HepG2 (cell line): Measurements from ENCODE around the gene ZMPSTE24. TPM values are rescaled to one million over a fixed set of nuclear protein-coding genes. Genes with fewer than 3 reads are reported as not detected.

ENCODE experiments used
- AHR ChIP-seq: IDR thresholded peaks from 2 replicates; pipeline ENCODE4 v1.6.1; 2018; ENCODE audit warnings: missing genetic modification reagents, missing compliant biosample characterization
- CHD2 ChIP-seq: IDR thresholded peaks from 2 replicates; pipeline ENCODE4 v1.6.1; 2011; ENCODE audit warnings: low read depth, low read length, improper control_type of control experiment
- CTCF ChIP-seq: sonication (generic); formaldehyde crosslinking; IDR thresholded peaks from 2 replicates; pipeline ENCODE4 v1.5.0; 2020; ENCODE audit warnings: mild to moderate bottlenecking, missing genetic modification reagents, moderate library complexity
- HOXD1 ChIP-seq: sonication (generic); formaldehyde crosslinking; IDR thresholded peaks from 2 replicates; pipeline ENCODE4 v1.5.0; 2020; ENCODE audit warnings: missing genetic modification reagents
- NR2C2 ChIP-seq: sonication (generic); formaldehyde crosslinking; IDR thresholded peaks from 2 replicates; pipeline ENCODE4 v1.4.0; 2020; ENCODE audit warnings: missing genetic modification reagents, mild to moderate bottlenecking, moderate library complexity, borderline replicate concordance
- REL ChIP-seq: sonication (generic); formaldehyde crosslinking; conservative IDR thresholded peaks from 2 replicates; pipeline ENCODE4 v1.8.0; 2022; ENCODE audit warnings: mild to moderate bottlenecking, missing genetic modification reagents, moderate library complexity
- RORA ChIP-seq: sonication (generic); formaldehyde crosslinking; IDR thresholded peaks from 2 replicates; pipeline ENCODE4 v1.5.0; 2020; ENCODE audit warnings: mild to moderate bottlenecking, missing genetic modification reagents, moderate library complexity
- RXRB ChIP-seq: IDR thresholded peaks from 2 replicates; pipeline ENCODE4 v1.6.1; 2016; ENCODE audit warnings: borderline replicate concordance, missing genetic modification reagents, missing compliant biosample characterization
- SKIL ChIP-seq: sonication (generic); formaldehyde crosslinking; IDR thresholded peaks from 2 replicates; pipeline ENCODE4 v1.8.0; 2022; ENCODE audit warnings: missing genetic modification reagents, mild to moderate bottlenecking, moderate library complexity, borderline replicate concordance
- ZFP37 ChIP-seq: sonication (generic); formaldehyde crosslinking; IDR thresholded peaks from 2 replicates; pipeline ENCODE4 v1.4.0; 2020; ENCODE audit warnings: missing genetic modification reagents, borderline replicate concordance
- ZNF337 ChIP-seq: sonication (generic); formaldehyde crosslinking; IDR thresholded peaks from 2 replicates; pipeline ENCODE4 v1.5.1; 2020; ENCODE audit warnings: missing genetic modification reagents, low read depth, mild to moderate bottlenecking, borderline replicate concordance
- ZNF343 ChIP-seq: sonication (generic); formaldehyde crosslinking; IDR thresholded peaks from 2 replicates; pipeline ENCODE4 v1.4.0; 2020; ENCODE audit warnings: mild to moderate bottlenecking, missing genetic modification reagents
- ZNF367 ChIP-seq: sonication (generic); formaldehyde crosslinking; IDR thresholded peaks from 2 replicates; pipeline ENCODE4 v1.4.0; 2020; ENCODE audit warnings: missing genetic modification reagents, borderline replicate concordance
- ZNF446 ChIP-seq: sonication (generic); formaldehyde crosslinking; IDR thresholded peaks from 2 replicates; pipeline ENCODE4 v1.5.0; 2020; ENCODE audit warnings: mild to moderate bottlenecking, missing genetic modification reagents
- ZNF460 ChIP-seq: sonication (generic); formaldehyde crosslinking; IDR thresholded peaks from 2 replicates; pipeline ENCODE4 v1.5.1; 2020; ENCODE audit warnings: missing genetic modification reagents, mild to moderate bottlenecking, borderline replicate concordance
- polyA plus RNA-seq, 8 experiments: library from polyadenylated mRNA; depleted of rRNA in 3 of 8; stranded (reverse) in 7 of 8; unstranded in 1 of 8; fragments of >200 nt; fragmentation: Illumina TruSeq in 4 of 8; extraction: Trizol in 4 of 8; gene quantifications; 2 replicates each; pipeline versions ENCODE4 v1.2.1 to v1.2.3, GENCODE V29; 2011 to 2016; ENCODE audit warnings: low read depth in 4 of 8, missing spikeins in 1 of 8, mixed read lengths in 1 of 8; ENCODE audit not compliant: insufficient read depth in 1 of 8
- total RNA-seq, 5 experiments: library from RNA; depleted of rRNA; stranded (reverse); fragments of >200 nt; fragmentation: Illumina TruSeq; extraction: Trizol; gene quantifications; 2 replicates each; pipeline ENCODE4 v1.2.3, GENCODE V29; 2016; ENCODE audit warnings: low read depth in 1 of 5
- TF ChIP-seq, protein P1 (sequence below): sonication (generic); formaldehyde crosslinking; IDR thresholded peaks from 2 replicates; pipeline ENCODE4 v1.5.1; 2020; ENCODE audit warnings: mild to moderate bottlenecking, missing genetic modification reagents, moderate library complexity
- TF ChIP-seq, protein P2 (sequence below): sonication (generic); formaldehyde crosslinking; conservative IDR thresholded peaks from 2 replicates; pipeline ENCODE4 v1.4.0; 2020; ENCODE audit warnings: mild to moderate bottlenecking, missing genetic modification reagents, moderate library complexity

ZMPSTE24 gene
- total and polyA plus RNA-seq, 2 of the 13 experiments (the other 11 are each of a cell fraction or from before 2014, with no cell fraction given) = 13.6 to 60.2 TPM

DNA sequence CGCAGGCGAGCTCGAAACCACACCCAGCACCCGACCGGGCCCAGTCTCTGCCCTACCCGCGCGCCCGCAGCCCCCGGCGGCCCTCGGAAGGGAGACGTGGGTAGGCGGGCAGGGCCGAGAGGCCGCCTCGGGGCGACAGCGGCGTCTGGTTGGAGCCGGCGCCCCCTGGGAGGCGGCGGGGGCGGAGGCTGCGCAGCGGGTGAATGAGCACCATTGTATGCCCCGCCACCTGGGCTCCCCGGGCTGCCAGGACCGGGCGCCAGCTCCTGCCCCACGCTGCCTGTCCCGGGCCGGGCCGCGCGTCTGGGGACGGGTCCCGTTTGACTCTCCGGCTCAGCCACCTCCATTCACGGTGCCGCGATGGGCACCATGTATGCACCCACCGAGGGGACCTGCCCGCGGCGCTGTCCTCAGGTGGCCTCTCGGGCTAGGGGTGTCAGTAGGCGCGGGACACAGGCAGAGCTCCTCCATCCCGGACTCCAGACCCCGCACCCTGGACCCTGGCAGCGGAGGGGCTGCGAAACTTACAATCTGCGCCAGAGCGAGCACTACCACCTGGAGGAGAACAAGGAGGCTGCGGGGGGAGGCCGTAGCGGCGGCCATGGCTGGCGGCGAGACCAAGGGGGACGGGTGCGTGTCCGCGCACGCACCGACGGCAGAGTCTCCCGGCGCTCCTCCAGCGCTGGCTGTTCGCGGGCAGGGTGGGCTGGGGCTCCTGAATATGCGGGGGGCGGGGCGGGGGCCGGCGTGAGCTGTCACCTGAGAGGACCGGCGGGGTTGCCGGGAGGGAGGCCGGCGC lies 58.8 kb downstream of the ZMPSTE24 start, which contains the start of gene COL9A2 (continued):
- TF ChIP-seq ZNF367 (no peak), ZNF343 (CRISPR knock-in tag) (no peak), ZNF337 (CRISPR knock-in tag) (0 out of 2 replicates have a peak, but pooled peaks have one; percentile 43), ZNF460 (CRISPR knock-in tag) (no peak), ZFP37 (CRISPR knock-in tag) (no peak), CTCF (peak; percentile 36), SKIL (CRISPR knock-in tag) (no peak), RORA (CRISPR knock-in tag) (no peak), RXRB (CRISPR knock-in tag) (peak; percentile 37; the same call in 1 of the 2 replicates), NR2C2 (CRISPR knock-in tag) (no peak), HOXD1 (peak; percentile 25; the same call in 1 of the 2 replicates), ZNF446 (CRISPR knock-in tag) (no peak), REL (CRISPR knock-in tag) (no peak), CHD2 (no peak), AHR (CRISPR knock-in tag) (0 out of 2 replicates have a peak, but pooled peaks have one; percentile 56)
- TF ChIP-seq, protein P1, sequence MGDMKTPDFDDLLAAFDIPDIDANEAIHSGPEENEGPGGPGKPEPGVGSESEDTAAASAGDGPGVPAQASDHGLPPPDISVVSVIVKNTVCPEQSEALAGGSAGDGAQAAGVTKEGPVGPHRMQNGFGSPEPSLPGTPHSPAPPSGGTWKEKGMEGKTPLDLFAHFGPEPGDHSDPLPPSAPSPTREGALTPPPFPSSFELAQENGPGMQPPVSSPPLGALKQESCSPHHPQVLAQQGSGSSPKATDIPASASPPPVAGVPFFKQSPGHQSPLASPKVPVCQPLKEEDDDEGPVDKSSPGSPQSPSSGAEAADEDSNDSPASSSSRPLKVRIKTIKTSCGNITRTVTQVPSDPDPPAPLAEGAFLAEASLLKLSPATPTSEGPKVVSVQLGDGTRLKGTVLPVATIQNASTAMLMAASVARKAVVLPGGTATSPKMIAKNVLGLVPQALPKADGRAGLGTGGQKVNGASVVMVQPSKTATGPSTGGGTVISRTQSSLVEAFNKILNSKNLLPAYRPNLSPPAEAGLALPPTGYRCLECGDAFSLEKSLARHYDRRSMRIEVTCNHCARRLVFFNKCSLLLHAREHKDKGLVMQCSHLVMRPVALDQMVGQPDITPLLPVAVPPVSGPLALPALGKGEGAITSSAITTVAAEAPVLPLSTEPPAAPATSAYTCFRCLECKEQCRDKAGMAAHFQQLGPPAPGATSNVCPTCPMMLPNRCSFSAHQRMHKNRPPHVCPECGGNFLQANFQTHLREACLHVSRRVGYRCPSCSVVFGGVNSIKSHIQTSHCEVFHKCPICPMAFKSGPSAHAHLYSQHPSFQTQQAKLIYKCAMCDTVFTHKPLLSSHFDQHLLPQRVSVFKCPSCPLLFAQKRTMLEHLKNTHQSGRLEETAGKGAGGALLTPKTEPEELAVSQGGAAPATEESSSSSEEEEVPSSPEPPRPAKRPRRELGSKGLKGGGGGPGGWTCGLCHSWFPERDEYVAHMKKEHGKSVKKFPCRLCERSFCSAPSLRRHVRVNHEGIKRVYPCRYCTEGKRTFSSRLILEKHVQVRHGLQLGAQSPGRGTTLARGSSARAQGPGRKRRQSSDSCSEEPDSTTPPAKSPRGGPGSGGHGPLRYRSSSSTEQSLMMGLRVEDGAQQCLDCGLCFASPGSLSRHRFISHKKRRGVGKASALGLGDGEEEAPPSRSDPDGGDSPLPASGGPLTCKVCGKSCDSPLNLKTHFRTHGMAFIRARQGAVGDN = peak; percentile 71
- TF ChIP-seq, protein P2, sequence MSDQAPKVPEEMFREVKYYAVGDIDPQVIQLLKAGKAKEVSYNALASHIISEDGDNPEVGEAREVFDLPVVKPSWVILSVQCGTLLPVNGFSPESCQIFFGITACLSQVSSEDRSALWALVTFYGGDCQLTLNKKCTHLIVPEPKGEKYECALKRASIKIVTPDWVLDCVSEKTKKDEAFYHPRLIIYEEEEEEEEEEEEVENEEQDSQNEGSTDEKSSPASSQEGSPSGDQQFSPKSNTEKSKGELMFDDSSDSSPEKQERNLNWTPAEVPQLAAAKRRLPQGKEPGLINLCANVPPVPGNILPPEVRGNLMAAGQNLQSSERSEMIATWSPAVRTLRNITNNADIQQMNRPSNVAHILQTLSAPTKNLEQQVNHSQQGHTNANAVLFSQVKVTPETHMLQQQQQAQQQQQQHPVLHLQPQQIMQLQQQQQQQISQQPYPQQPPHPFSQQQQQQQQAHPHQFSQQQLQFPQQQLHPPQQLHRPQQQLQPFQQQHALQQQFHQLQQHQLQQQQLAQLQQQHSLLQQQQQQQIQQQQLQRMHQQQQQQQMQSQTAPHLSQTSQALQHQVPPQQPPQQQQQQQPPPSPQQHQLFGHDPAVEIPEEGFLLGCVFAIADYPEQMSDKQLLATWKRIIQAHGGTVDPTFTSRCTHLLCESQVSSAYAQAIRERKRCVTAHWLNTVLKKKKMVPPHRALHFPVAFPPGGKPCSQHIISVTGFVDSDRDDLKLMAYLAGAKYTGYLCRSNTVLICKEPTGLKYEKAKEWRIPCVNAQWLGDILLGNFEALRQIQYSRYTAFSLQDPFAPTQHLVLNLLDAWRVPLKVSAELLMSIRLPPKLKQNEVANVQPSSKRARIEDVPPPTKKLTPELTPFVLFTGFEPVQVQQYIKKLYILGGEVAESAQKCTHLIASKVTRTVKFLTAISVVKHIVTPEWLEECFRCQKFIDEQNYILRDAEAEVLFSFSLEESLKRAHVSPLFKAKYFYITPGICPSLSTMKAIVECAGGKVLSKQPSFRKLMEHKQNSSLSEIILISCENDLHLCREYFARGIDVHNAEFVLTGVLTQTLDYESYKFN = no peak
